ENCODE results near the gene ZBTB20.

ZBTB20 gene

DNA sequence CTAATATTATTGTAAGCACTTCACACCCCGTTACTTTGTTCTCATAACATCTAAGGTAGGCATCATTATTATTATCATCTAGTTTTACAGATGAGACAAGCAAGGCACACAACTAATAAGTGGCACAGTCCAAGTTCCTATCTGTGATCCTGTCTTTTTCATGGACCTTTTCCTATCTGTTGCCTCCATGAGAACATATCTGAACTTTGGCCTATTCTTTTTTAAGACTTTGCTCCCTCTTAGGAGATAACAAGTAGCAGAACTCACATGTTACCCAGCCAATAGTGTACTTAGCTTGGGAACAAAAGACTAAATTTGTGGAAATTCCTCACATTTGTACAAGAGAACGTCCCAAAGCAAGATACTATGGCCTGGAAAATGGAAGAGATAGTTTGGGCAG is 680.8 kb downstream of the ZBTB20 start:
- TF ChIP-seq POLR2AphosphoS5 (IDR thresholded peaks at IDR 0.05; ENCODE audit: low read depth, low read length) (no peak), FOXP2 (optimal IDR thresholded peaks at IDR 0.05; ENCODE audit: borderline replicate concordance, extremely low read depth, extremely low read length, insufficient read depth) (no peak), SIN3A (IDR thresholded peaks at IDR 0.05; ENCODE audit: borderline replicate concordance, insufficient read depth, low read length) (no peak), TAF1 (IDR thresholded peaks at IDR 0.05; ENCODE audit: borderline replicate concordance, insufficient read depth, low read length) (no peak)
- TF ChIP-seq, protein P1, sequence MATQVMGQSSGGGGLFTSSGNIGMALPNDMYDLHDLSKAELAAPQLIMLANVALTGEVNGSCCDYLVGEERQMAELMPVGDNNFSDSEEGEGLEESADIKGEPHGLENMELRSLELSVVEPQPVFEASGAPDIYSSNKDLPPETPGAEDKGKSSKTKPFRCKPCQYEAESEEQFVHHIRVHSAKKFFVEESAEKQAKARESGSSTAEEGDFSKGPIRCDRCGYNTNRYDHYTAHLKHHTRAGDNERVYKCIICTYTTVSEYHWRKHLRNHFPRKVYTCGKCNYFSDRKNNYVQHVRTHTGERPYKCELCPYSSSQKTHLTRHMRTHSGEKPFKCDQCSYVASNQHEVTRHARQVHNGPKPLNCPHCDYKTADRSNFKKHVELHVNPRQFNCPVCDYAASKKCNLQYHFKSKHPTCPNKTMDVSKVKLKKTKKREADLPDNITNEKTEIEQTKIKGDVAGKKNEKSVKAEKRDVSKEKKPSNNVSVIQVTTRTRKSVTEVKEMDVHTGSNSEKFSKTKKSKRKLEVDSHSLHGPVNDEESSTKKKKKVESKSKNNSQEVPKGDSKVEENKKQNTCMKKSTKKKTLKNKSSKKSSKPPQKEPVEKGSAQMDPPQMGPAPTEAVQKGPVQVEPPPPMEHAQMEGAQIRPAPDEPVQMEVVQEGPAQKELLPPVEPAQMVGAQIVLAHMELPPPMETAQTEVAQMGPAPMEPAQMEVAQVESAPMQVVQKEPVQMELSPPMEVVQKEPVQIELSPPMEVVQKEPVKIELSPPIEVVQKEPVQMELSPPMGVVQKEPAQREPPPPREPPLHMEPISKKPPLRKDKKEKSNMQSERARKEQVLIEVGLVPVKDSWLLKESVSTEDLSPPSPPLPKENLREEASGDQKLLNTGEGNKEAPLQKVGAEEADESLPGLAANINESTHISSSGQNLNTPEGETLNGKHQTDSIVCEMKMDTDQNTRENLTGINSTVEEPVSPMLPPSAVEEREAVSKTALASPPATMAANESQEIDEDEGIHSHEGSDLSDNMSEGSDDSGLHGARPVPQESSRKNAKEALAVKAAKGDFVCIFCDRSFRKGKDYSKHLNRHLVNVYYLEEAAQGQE (IDR thresholded peaks at IDR 0.05; ENCODE audit: insufficient read depth in 1 of 2, low read depth in 2 of 2, low read length in 2 of 2) = no peak

DNA sequence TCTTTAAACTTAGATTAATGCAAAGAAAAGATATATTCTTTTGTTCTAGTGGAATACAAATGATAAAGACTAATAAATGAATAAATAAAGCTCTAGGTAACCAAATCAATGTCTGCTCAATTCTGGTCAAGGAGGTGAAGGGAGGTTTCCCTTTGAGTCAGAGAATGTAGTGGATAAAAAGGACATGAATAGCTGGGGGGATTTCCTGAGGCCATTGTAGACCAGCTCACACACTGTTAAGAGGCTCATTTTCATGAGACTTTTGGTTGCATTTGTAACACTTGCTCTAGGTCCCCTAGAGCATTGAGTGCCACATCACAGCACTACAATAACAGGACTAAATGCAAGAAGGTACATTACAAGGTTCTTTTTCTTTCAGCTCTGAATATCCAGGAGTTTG is 682.5 kb downstream of the ZBTB20 start:
- TF ChIP-seq TAF1 (IDR thresholded peaks at IDR 0.05; ENCODE audit: borderline replicate concordance, insufficient read depth, low read length) (no peak), POLR2AphosphoS5 (IDR thresholded peaks at IDR 0.05; ENCODE audit: low read depth, low read length) (no peak), SIN3A (IDR thresholded peaks at IDR 0.05; ENCODE audit: borderline replicate concordance, insufficient read depth, low read length) (no peak), FOXP2 (optimal IDR thresholded peaks at IDR 0.05; ENCODE audit: borderline replicate concordance, extremely low read depth, extremely low read length, insufficient read depth) (no peak)
- TF ChIP-seq, protein P1 (IDR thresholded peaks at IDR 0.05; ENCODE audit: insufficient read depth in 1 of 2, low read depth in 2 of 2, low read length in 2 of 2) = no peak

DNA sequence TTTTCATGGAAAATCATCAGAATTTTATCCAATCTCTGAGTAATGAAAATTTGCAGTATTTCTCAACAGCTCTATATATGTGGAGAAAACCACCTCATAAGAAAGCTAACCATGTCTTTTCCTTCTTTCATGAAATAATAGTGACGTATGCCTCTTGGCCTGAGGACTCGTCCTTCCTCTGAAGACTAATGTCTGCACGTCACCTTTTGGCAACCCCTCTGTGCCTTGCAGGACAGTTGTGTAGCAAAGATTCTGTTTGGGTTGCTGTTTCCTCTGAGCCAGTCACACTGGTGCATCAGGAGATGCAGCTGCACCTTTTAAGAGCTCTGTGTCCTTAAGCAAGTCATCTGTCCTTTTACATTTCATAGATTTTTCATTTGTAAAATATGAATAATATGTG is 684.3 kb downstream of the ZBTB20 start:
- TF ChIP-seq, protein P1 (IDR thresholded peaks at IDR 0.05; ENCODE audit: insufficient read depth in 1 of 2, low read depth in 2 of 2, low read length in 2 of 2) = no peak
- no peak for TF ChIP-seq SIN3A (IDR thresholded peaks at IDR 0.05; ENCODE audit: borderline replicate concordance, insufficient read depth, low read length)
- TF ChIP-seq TAF1 (IDR thresholded peaks at IDR 0.05; ENCODE audit: borderline replicate concordance, insufficient read depth, low read length) = no peak
- TF ChIP-seq FOXP2 (optimal IDR thresholded peaks at IDR 0.05; ENCODE audit: borderline replicate concordance, extremely low read depth, extremely low read length, insufficient read depth) = no peak
- no peak for TF ChIP-seq POLR2AphosphoS5 (IDR thresholded peaks at IDR 0.05; ENCODE audit: low read depth, low read length)

DNA sequence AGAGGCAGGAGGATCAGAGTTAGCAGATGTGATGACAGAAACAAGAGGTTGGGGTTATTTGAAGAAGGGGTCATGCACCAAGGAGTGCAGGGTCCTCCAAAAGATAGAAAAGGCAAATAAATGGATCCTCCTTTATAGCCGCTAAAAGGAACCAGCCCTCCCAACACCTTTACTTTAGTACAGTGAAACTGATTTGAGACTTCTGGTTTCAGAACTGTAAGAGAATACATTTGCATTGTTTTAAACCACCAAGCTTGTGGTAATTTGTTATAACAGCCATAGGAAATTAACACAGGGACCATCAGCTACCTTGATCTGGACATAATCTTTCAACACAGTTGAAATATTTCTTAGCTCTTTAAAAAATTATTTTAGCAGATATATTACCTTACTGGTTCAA is 686.6 kb downstream of the ZBTB20 start:
- TF ChIP-seq FOXP2 (optimal IDR thresholded peaks at IDR 0.05; ENCODE audit: borderline replicate concordance, extremely low read depth, extremely low read length, insufficient read depth) (no peak), POLR2AphosphoS5 (IDR thresholded peaks at IDR 0.05; ENCODE audit: low read depth, low read length) (no peak), TAF1 (IDR thresholded peaks at IDR 0.05; ENCODE audit: borderline replicate concordance, insufficient read depth, low read length) (no peak), SIN3A (IDR thresholded peaks at IDR 0.05; ENCODE audit: borderline replicate concordance, insufficient read depth, low read length) (no peak)
- TF ChIP-seq, protein P1 (IDR thresholded peaks at IDR 0.05; ENCODE audit: insufficient read depth in 1 of 2, low read depth in 2 of 2, low read length in 2 of 2) = no peak

DNA sequence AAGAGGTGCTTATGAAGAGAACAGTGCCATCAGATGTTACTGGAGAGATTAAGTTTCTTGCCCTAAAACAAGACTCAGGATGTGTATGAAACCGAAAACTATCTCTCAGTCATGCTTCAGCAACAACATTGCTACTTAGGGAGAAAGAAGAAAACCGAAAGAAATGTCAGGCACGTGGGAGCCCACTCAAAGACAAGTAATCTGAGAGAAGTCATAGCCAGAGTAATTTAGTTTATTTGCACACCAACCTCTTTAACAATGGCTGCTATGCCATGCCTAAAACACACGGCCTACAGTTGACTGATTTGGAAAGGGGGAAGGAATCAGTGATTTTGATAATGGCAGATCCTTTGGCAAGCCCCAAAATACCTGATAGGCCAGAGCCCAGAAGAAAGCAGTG is 690.3 kb downstream of the ZBTB20 start:
- TF ChIP-seq SIN3A (IDR thresholded peaks at IDR 0.05; ENCODE audit: borderline replicate concordance, insufficient read depth, low read length) (no peak), POLR2AphosphoS5 (IDR thresholded peaks at IDR 0.05; ENCODE audit: low read depth, low read length) (no peak), TAF1 (IDR thresholded peaks at IDR 0.05; ENCODE audit: borderline replicate concordance, insufficient read depth, low read length) (no peak), FOXP2 (optimal IDR thresholded peaks at IDR 0.05; ENCODE audit: borderline replicate concordance, extremely low read depth, extremely low read length, insufficient read depth) (no peak)
- TF ChIP-seq, protein P1 (IDR thresholded peaks at IDR 0.05; ENCODE audit: insufficient read depth in 1 of 2, low read depth in 2 of 2, low read length in 2 of 2) = no peak
